SIG-M5 treated with dmso at 0.1 percent for 504 hours (cell line): ENCODE results near the gene RNF32.
A peak's percentile ranks its signal among the peaks of the same experiment; 100 is the strongest.
"Not testable (repeated sequence)": the region's sequence is repeated elsewhere in the genome, so short reads cannot be mapped to it uniquely, and the experiment has no call there.

Experiments used
- DNase-seq: peaks from one replicate; lab custom pipeline; 2025; ENCODE audit not compliant: unreplicated experiment; lab: John Stamatoyannopoulos, UW

RNF32 gene

DNA sequence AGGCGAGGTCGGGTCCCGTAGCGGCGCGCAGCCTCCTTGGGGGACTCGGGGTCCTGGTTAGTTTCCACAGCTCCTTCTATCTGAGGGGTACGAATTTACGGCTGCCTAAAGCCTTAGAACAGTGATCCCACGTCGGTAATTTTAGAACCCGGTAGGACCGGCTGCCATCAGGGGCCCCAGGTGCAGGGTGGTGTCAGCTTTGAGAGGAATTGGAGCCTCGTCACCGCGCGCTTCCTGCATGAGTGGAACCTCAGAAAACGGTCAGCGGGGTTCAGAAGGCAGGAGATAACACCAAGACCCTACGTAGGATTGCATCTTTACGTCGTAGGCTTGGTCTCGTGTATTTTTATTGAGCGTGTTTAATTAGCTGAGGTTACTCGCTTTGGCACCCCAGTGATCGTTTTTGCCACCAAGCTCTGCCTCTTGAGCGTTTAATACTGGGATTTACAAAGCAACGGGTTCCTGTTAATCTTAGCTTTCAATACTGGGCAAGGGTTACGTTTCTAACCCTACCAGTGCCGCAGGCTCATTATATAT, 443 bp downstream of the RNF32 start:
- peak; percentile 46 for DNase-seq

- DNase-seq = no peak
These were observed 1.9 kb downstream of the RNF32 start for GRCh38 chr7:156642306-156643045.

GRCh38 chr7:156647330-156647729, 6.8 kb downstream of the RNF32 start:
- not testable (repeated sequence) for DNase-seq

- no peak for DNase-seq
These were observed 9.5 kb downstream of the RNF32 start for GRCh38 chr7:156650042-156650441.

- DNase-seq = no peak
These were observed 10.9 kb downstream of the RNF32 start for GRCh38 chr7:156651474-156651873.

DNA sequence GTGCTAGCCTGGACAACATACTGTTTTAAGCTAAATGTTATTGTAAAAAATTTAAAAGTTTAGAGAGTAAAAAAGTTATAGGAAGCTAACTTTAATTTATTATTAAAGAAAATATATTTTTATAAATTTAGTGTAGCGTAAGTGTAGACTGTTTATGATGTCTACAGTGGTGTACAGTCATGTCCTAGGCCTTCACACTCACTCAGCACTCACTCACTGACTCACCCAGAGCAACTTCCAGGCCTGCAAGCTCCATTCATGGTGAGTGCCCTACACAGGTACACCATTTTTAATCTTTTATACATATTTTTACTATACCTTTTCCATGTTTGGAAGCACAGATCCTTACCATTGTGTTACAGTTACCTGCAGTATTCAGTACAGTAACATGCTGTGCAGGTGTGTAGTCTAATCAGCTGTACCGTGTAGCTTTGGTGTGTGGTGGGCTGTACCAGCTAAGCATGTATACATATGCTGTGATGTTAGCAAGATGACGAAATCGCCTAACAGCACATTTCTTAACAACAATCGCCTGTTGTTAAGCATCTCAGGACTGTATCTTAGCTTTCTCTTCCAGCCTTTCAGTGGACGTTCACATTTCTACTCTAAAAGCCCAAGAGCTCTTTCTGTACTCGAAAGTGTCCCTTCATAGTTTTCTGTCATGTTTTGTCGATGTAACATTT, 12.5 kb downstream of the RNF32 start:
- no peak for DNase-seq

- DNase-seq = no peak
These were observed 14.1 kb downstream of the RNF32 start for GRCh38 chr7:156654511-156655234.

- no peak for DNase-seq
These were observed 14.7 kb downstream of the RNF32 start for GRCh38 chr7:156655251-156655650.

GRCh38 chr7:156655983-156656382, 15.4 kb downstream of the RNF32 start:
- DNase-seq = no peak

DNA sequence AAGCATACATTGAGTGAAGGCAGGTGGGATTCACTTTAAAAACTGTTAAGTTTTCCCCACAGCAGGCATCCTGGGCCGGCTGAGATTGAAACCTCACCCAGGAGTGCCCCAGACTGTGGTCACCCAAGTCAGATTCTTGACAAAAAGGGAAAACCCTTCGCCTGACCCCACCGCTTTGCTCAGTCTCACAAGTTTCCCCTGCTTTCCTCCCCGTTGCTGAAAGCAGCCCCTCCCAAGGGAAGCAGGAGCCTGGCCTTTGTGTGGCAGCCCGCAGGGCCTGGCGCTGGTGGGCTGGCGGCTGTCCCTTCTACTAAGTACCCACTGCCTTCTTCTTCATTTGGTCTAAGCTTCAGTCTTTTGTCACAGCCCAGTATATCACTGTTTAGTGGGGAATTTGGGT, 16.0 kb downstream of the RNF32 start:
- no peak for DNase-seq

GRCh38 chr7:156657681-156658080, 17.1 kb downstream of the RNF32 start:
- no peak for DNase-seq

GRCh38 chr7:156659203-156659602, 18.6 kb downstream of the RNF32 start:
- no peak for DNase-seq

- DNase-seq = no peak
These were observed 19.4 kb downstream of the RNF32 start for GRCh38 chr7:156659961-156660360.

GRCh38 chr7:156661637-156662036, 21.1 kb downstream of the RNF32 start:
- no peak for DNase-seq

DNA sequence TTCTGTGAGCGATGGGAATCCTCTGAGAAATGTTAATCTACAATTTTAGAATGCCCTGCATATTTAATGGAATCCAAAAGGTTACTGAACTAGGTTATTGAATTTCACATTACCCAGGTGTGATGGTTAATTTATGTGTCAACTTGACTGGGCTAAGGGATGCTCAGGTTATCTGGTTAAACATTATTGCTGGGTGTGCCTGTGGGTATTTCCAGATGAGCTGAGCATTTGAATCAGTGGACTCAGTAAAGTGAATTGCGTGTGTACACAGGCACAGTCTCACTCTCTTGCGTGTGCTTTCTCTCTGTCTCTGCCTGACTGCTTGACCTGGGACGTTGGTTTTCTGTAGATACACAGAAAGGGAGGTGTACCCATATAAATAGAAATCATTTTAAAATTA, 21.7 kb downstream of the RNF32 start:
- no peak for DNase-seq

- no peak for DNase-seq
These were observed 24.5 kb downstream of the RNF32 start for GRCh38 chr7:156665101-156665500.

- no peak for DNase-seq
These were observed 26.0 kb downstream of the RNF32 start for GRCh38 chr7:156666368-156667109.

- no peak for DNase-seq
These were observed 26.5 kb downstream of the RNF32 start for GRCh38 chr7:156667110-156667426.

DNA sequence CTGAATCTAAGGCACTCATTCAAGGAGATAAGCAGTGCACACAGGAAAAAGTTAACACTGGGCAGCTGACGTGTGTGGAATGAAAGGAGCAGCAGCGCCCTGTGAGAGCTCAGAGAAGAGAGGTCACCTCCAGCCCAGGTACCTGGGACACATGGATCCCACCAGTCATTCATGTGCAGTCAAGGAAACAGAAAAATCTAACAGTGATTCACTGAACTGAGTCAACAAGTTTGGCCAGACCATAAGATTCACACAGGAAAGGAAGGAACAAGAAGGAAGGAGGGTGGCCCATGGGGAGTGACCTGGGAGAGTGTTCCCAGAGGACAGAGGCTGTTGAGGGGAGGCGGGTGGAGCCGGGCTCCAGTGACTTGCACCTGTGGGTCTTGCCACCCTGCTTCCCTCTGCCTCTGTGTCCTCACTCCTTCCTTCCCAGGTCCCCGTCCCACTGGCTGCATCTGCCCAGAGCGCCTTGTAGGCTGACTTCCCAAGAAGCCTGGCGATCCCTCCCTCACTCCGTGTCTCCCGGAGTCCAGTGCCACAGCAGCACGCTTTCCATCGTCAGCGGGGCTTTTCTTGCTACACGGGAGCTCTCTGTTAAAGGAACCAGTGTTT, 27.7 kb downstream of the RNF32 start:
- DNase-seq = no peak

DNA sequence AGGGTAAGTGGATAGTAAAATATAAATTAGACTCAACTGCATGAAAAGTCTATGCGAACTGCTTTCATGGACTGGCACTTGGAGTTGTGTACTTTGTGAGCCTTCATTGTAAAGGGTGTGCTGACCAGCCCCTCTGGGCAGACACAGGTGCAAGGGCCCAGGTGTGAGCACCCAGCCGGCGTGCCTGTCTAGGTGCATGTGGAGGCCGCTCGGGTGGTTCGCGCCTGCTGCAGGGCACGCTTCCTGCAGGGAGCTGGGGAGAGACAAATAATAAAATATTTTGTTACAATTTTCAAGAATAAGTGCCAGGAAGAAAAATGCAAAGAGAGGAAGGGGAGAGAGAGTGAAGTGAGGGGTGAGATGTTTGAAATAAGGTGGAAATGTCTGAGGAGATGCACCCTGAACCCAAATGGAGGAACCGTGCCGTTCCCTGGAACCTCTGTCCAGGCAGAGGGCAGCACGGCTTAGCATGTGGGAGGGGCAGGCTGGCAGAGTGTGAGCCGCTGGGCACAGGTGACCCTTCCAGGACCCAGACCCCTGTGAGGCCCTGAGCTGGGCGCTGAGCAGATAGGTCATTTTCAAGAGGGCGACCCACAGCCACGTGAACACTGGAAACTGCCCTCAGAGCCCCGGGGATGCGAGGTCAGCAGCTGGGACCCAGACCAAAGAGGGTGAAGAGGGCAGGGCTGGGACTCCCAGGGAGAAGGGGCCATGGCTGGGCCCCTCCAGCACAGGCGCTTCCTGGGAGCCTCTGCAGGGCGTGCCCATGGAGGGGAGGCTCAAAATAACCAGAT, 28.7 kb downstream of the RNF32 start:
- DNase-seq = no peak
